GM12878 (cell line): Measurements from ENCODE around the gene HS3ST2. TPM values are rescaled to one million over a fixed set of nuclear protein-coding genes. Genes with fewer than 3 reads are reported as not detected.

ENCODE experiments used
- ATAC-seq: fragments of 200-7000 bp; cut with Tn5 transposase; 3 replicates; pipeline ENCODE4 v1.9.1; 2020; ENCODE audit warnings: mild to moderate bottlenecking, moderate library complexity
- BruUV-seq: library from RNA; stranded (reverse); fragments of 400-500 nt; replicated peaks from 2 replicates; lab custom pipeline; 2021; lab: Mats Ljungman, UMichigan
- CTCF ChIA-PET: fragments of 300-600 bp; sonication (Branson Sonifier 250); formaldehyde crosslinking; extraction: SDS; loops from one replicate; lab custom pipeline; 2021; ENCODE audit warnings: inconsistent platforms; lab: Yijun Ruan, JAX
- POLR2A ChIA-PET: fragments of 350-600 bp; formaldehyde crosslinking; extraction: SDS; loops from one replicate; lab custom pipeline; 2021; ENCODE audit warnings: inconsistent platforms; lab: Charles Lee
- RAD21 ChIA-PET: fragments of 300-600 bp; sonication (Branson Sonifier 250); formaldehyde crosslinking; loops from one replicate; lab custom pipeline; 2023; ENCODE audit warnings: antibody characterized with exemption; ENCODE audit not compliant: unreplicated experiment; lab: Charles Lee
- SMC1A ChIA-PET: fragments of 300-600 bp; sonication (Branson Sonifier 250); formaldehyde crosslinking; loops from one replicate; lab custom pipeline; 2023; ENCODE audit not compliant: unreplicated experiment, uncharacterized antibody; lab: Charles Lee
- DNase-seq: peaks from one replicate; pipeline ENCODE4 v3.0.0-alpha.2; 2011; ENCODE audit warnings: low read depth, low spot score
- FAIRE-seq: peaks from 3 replicates; lab custom pipeline; 2011; peaks lifted over from hg19 to GRCh38; lab: Jason Lieb, UNC
- H2AFZ ChIP-seq: 2 replicates; pipeline ENCODE4 v1.6.0; 2011; ENCODE audit warnings: low read depth, low read length, control low read depth; ENCODE audit not compliant: control insufficient read depth
- H3K27ac ChIP-seq: 2 replicates; pipeline ENCODE4 v1.5.1; 2011; ENCODE audit warnings: control low read depth; ENCODE audit not compliant: control insufficient read depth, insufficient read depth
- H3K27me3 ChIP-seq, 2 experiments: replicated peaks in 1 of 2; 2 replicates each; pipeline versions ENCODE4 v1.6.0 to v1.6.1; 2011; ENCODE audit warnings: low read length in 1 of 2; ENCODE audit not compliant: control insufficient read depth in 2 of 2, insufficient read depth in 2 of 2
- H3K36me3 ChIP-seq, 2 experiments: 2 replicates each; pipeline ENCODE4 v1.5.1; 2011; ENCODE audit warnings: low read length in 1 of 2; ENCODE audit not compliant: control insufficient read depth in 2 of 2, insufficient read depth in 2 of 2
- H3K4me1 ChIP-seq: 2 replicates; pipeline ENCODE4 v1.6.1; 2011; ENCODE audit warnings: mild to moderate bottlenecking, low read length, moderate library complexity, mixed read lengths; ENCODE audit not compliant: control insufficient read depth, insufficient read depth
- H3K4me2 ChIP-seq: 2 replicates; pipeline ENCODE4 v1.6.0; 2011; ENCODE audit warnings: control low read depth; ENCODE audit not compliant: control insufficient read depth, insufficient read depth
- H3K4me3 ChIP-seq: fragments of 200-600 bp; sonication (generic); 2 replicates; pipeline ENCODE4 v1.5.1; 2016
- H3K79me2 ChIP-seq: 2 replicates; pipeline ENCODE4 v1.6.0; 2011; ENCODE audit warnings: low read length; ENCODE audit not compliant: control insufficient read depth, insufficient read depth
- H3K9ac ChIP-seq: 2 replicates; pipeline ENCODE4 v1.8.0; 2011; ENCODE audit warnings: low read length, control low read depth, mixed read lengths; ENCODE audit not compliant: control insufficient read depth, insufficient read depth
- H3K9me3 ChIP-seq: replicated peaks from 3 replicates; pipeline ENCODE4 v1.5.1; 2011; ENCODE audit warnings: mild to moderate bottlenecking, low read length; ENCODE audit not compliant: control insufficient read depth, insufficient read depth
- H4K20me1 ChIP-seq: 2 replicates; pipeline ENCODE4 v1.6.0; 2011; ENCODE audit not compliant: control insufficient read depth, insufficient read depth
- ATF7 ChIP-seq: fragments of 450-650 bp; IDR thresholded peaks from 2 replicates; pipeline ENCODE4 v1.6.1; 2016; ENCODE audit warnings: low read depth, mild to moderate bottlenecking
- BHLHE40 ChIP-seq, 2 experiments: fragments of 450-650 bp in 1 of 2; IDR thresholded peaks; 2 replicates each; pipeline ENCODE4 v1.6.1; 2011 to 2017; ENCODE audit warnings: low read depth in 2 of 2, borderline replicate concordance in 1 of 2, improper control_type of control experiment in 1 of 2, low read length in 1 of 2, mild to moderate bottlenecking in 1 of 2
- FOS ChIP-seq: IDR thresholded peaks from 3 replicates; pipeline ENCODE4 v1.6.1; 2011; ENCODE audit warnings: borderline replicate concordance; ENCODE audit not compliant: insufficient read length; ENCODE audit errors: extremely low read depth
- HDAC2 ChIP-seq: fragments of 200-600 bp; sonication (generic); IDR thresholded peaks from 2 replicates; pipeline ENCODE4 v1.6.1; 2017
- JUNB ChIP-seq: IDR thresholded peaks from 2 replicates; pipeline ENCODE4 v1.6.1; 2016; ENCODE audit warnings: antibody characterized with exemption, mild to moderate bottlenecking
- NR2C1 ChIP-seq: fragments of 450-650 bp; IDR thresholded peaks from 2 replicates; pipeline ENCODE4 v1.6.1; 2017; ENCODE audit warnings: antibody characterized with exemption, mild to moderate bottlenecking, moderate library complexity
- PKNOX1 ChIP-seq: fragments of 450-650 bp; IDR thresholded peaks from 2 replicates; pipeline ENCODE4 v1.6.1; 2016; ENCODE audit warnings: mild to moderate bottlenecking
- PRDM15 ChIP-seq: fragments of 450-650 bp; formaldehyde crosslinking; IDR thresholded peaks from 2 replicates; pipeline ENCODE4 v1.4.0; 2020; ENCODE audit warnings: mild to moderate bottlenecking, moderate library complexity
- RAD21 ChIP-seq: IDR thresholded peaks from 2 replicates; pipeline ENCODE4 v1.6.1; 2011; ENCODE audit warnings: mild to moderate bottlenecking, low read depth, low read length, moderate library complexity; ENCODE audit not compliant: insufficient read depth
- RELB ChIP-seq: fragments of 450-650 bp; IDR thresholded peaks from 2 replicates; pipeline ENCODE4 v1.6.1; 2017; ENCODE audit warnings: low read depth, mild to moderate bottlenecking, moderate library complexity
- TARDBP ChIP-seq: IDR thresholded peaks from 2 replicates; pipeline ENCODE4 v1.6.1; 2016; ENCODE audit warnings: borderline replicate concordance
- TCF12 ChIP-seq: IDR thresholded peaks from 2 replicates; pipeline ENCODE4 v1.6.1; 2011; ENCODE audit warnings: low read depth, mild to moderate bottlenecking, low read length
- TCF7 ChIP-seq: IDR thresholded peaks from 2 replicates; pipeline ENCODE4 v1.6.1; 2014; ENCODE audit warnings: antibody characterized with exemption, borderline replicate concordance
- YBX1 ChIP-seq: fragments of 450-650 bp; IDR thresholded peaks from 2 replicates; pipeline ENCODE4 v1.6.1; 2016; ENCODE audit warnings: antibody characterized with exemption
- ZNF687 ChIP-seq: fragments of 450-650 bp; IDR thresholded peaks from 2 replicates; pipeline ENCODE4 v1.6.1; 2017; ENCODE audit warnings: mild to moderate bottlenecking, moderate library complexity
- WGBS: methylation state at CpG from one replicate; pipeline ENCODE4 v1.1.6; 2016; ENCODE audit warnings: low lambda C conversion rate; ENCODE audit not compliant: insufficient replicate concordance, insufficient coverage; ENCODE audit errors: missing lambda C conversion rate; 5-methylcytosine and 5-hydroxymethylcytosine counted together
- in situ Hi-C: fragments of 300-500 bp; cut with MboI; formaldehyde crosslinking; loops from 9 replicates; pipeline ENCODE4 v1.14.3; 2018; ENCODE audit warnings: mixed read lengths
- intact Hi-C: fragments of 100-400 bp; cut with micrococcal nuclease; formaldehyde crosslinking; loops from one replicate; pipeline ENCODE4 v1.14.2; 2022; ENCODE audit not compliant: unreplicated experiment
- polyA plus RNA-seq, 11 experiments: library from polyadenylated mRNA; depleted of rRNA in 4 of 11; unstranded in 6 of 11; stranded (reverse) in 5 of 11; fragments of >200 nt; fragmentation: Nextera tagmentation in 4 of 11; fragmentation: Illumina TruSeq in 1 of 11; extraction: Ambion mirVana in 4 of 11; extraction: Trizol in 1 of 11; gene quantifications; 1 replicate in 1 of 11; 2 replicates in 10 of 11; pipeline versions ENCODE4 v1.2.1 to v1.2.3, GENCODE V29; 2011 to 2016; ENCODE audit warnings: inconsistent platforms in 2 of 11, missing spikeins in 2 of 11, low read depth in 1 of 11
- total RNA-seq, 4 experiments: library from RNA; depleted of rRNA in 3 of 4; stranded (reverse); fragments of >200 nt in 3 of 4; fragmentation: Illumina TruSeq in 1 of 4; extraction: Trizol in 1 of 4; gene quantifications; 2 replicates each; pipeline versions ENCODE4 v1.2.1 to v1.2.3, GENCODE V29; 2013 to 2021

Gene HS3ST2
- total and polyA plus RNA-seq, 10 of the 15 experiments (the other 5 are each of a cell fraction or from before 2014, with no cell fraction given), result not detected

- in situ Hi-C loops (no loop called here), intact Hi-C loops (loop anchor here (5.0 kb wide), 1 partner anchor 50 kb away; no protein-coding TSS in a partner anchor)
- Histone ChIP-seq H3K27ac (no peak overlapping the region), H3K4me3 (no peak overlapping the region), H3K4me2 (no peak overlapping the region), H3K79me2 (no peaks in the 10 kb centered on the region), H3K36me3 (no peaks in the 10 kb centered on the region), H3K9me3 (peaks cover 3% of the 10 kb centered on the region; the same call in 1 of the 3 replicates), H3K9ac (no peak overlapping the region), H3K4me1 (no peaks in the 10 kb centered on the region), H4K20me1 (no peaks in the 10 kb centered on the region), H3K27me3 (peaks cover 0 to 3% of the 10 kb centered on the region in 2 experiments; a peak in 1 of 4 replicates), H2AFZ (no peak overlapping the region)
- CTCF ChIA-PET, result interaction anchor here (1.2 to 1.5 kb wide), 4 partner anchors 54 to 538 kb away, joined by 3 to 4 read pairs (median 4); no protein-coding TSS in a partner anchor
- 0% methylated on average over 1 of the region's 1 CpG for WGBS
- no peak for TF ChIP-seq FOS
- TF ChIP-seq HDAC2, result no peak
- no peak for TF ChIP-seq TCF12
- no peak for TF ChIP-seq TCF7
- no peak for TF ChIP-seq RAD21
- no peak for TF ChIP-seq NR2C1
- TF ChIP-seq BHLHE40 (IDR thresholded peaks at IDR 0.05; ENCODE audit: borderline replicate concordance in 1 of 2, low read depth in 2 of 2, low read length in 1 of 2), result no peak
- TF ChIP-seq ATF7, result no peak
- TF ChIP-seq PRDM15 (CRISPR knock-in tag), result no peak
- TF ChIP-seq TARDBP, result no peak
- TF ChIP-seq JUNB, result no peak
- no peak for TF ChIP-seq ZNF687
- no peak for TF ChIP-seq YBX1
- no peak for TF ChIP-seq PKNOX1
- no peak for TF ChIP-seq RELB
- ATAC-seq, result no peak
- POLR2A ChIA-PET, result no interaction called here
- RAD21 ChIA-PET, result no interaction called here
- no peak for FAIRE-seq
- no peak for DNase-seq
- SMC1A ChIA-PET, result interaction anchor here (1.1 kb wide), 1 partner anchor 116 kb away, joined by 3 read pairs; no protein-coding TSS in a partner anchor
- BruUV-seq, result no TSS peak
Observed at GRCh38 chr16:22897184-22897583, 83.2 kb downstream of the HS3ST2 start.
